Measurements from ENCODE around the gene COLEC12. TPM values are rescaled to one million over a fixed set of nuclear protein-coding genes. Genes with fewer than 3 reads are reported as not detected.

Gene COLEC12
- total and polyA plus RNA-seq, 2 donors (not counting 3 experiments of a cell fraction or from before 2014, with no cell fraction given), result 8.0 to 17.1 TPM

- Histone ChIP-seq H2AFZ (ENCODE audit: low read depth, low read length) (no peak overlapping the region), H3K36me3 (ENCODE audit: control insufficient read depth in 2 of 2, extremely low read depth in 1 of 2, insufficient read depth in 2 of 2, low read length in 2 of 2) (no peaks in the 10 kb centered on the region), H3K9ac (replicated peaks; ENCODE audit: extremely low read depth, insufficient read depth, low read length) (no peak overlapping the region), H3K9me1 (replicated peaks; ENCODE audit: control insufficient read depth, extremely low read depth, insufficient read depth, low read length) (no peaks in the 10 kb centered on the region), H4K20me1 (replicated peaks; ENCODE audit: control insufficient read depth, extremely low read depth, insufficient read depth, low read length) (no peaks in the 10 kb centered on the region), H3K4me1 (ENCODE audit: control insufficient read depth, extremely low read depth, insufficient read depth, low read length) (peaks cover 14% of the 10 kb centered on the region), H3K27ac (ENCODE audit: insufficient read depth, low read depth, low read length) (no peak overlapping the region), H3K4me2 (ENCODE audit: insufficient read depth, low read length) (no peak overlapping the region), H3K27me3 (ENCODE audit: control insufficient read depth in 2 of 2, insufficient read depth in 2 of 2, low read length in 2 of 2) (no peaks in the 10 kb centered on the region), H3K9me3 (replicated peaks; ENCODE audit: control insufficient read depth, insufficient read depth, low read length) (no peaks in the 10 kb centered on the region), H3K79me2 (ENCODE audit: control insufficient read depth, insufficient read depth, low read length) (no peaks in the 10 kb centered on the region), H3K4me3 (replicated peaks in 1 of 3; ENCODE audit: insufficient read depth in 1 of 3, low read depth in 1 of 3, low read length in 3 of 3) (no peak overlapping the region)
- intact Hi-C loops (cut with micrococcal nuclease) (no loop called here), dilution Hi-C loops (cut with MboI; ENCODE audit: extremely low pct_ligation_motif_present, low sequenced_read_pairs) (no loop called here)
- ChIA-PET POLR2A (no interaction called here), CTCF (interaction anchor here (0.6 to 1.1 kb wide), 3 partner anchors 8 to 22 kb away, joined by 3 to 5 read pairs (median 3); no protein-coding TSS in a partner anchor)
- TF ChIP-seq POLR2A (IDR thresholded peaks at IDR 0.05; ENCODE audit: low read depth, low read length), result no peak
- TF ChIP-seq, protein P1, sequence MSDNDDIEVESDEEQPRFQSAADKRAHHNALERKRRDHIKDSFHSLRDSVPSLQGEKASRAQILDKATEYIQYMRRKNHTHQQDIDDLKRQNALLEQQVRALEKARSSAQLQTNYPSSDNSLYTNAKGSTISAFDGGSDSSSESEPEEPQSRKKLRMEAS (IDR thresholded peaks at IDR 0.05; ENCODE audit: insufficient read depth, insufficient read length), result no peak
- TF ChIP-seq JUN (IDR thresholded peaks at IDR 0.05; ENCODE audit: borderline replicate concordance, insufficient read depth, insufficient read length, low read depth), result no peak
- no peak for TF ChIP-seq POLR2AphosphoS5 (IDR thresholded peaks at IDR 0.05; ENCODE audit: insufficient read depth, low read depth, low read length)
- TF ChIP-seq FOS (IDR thresholded peaks at IDR 0.05; ENCODE audit: borderline replicate concordance, insufficient read depth, low read length), result no peak
- TF ChIP-seq, protein P2, sequence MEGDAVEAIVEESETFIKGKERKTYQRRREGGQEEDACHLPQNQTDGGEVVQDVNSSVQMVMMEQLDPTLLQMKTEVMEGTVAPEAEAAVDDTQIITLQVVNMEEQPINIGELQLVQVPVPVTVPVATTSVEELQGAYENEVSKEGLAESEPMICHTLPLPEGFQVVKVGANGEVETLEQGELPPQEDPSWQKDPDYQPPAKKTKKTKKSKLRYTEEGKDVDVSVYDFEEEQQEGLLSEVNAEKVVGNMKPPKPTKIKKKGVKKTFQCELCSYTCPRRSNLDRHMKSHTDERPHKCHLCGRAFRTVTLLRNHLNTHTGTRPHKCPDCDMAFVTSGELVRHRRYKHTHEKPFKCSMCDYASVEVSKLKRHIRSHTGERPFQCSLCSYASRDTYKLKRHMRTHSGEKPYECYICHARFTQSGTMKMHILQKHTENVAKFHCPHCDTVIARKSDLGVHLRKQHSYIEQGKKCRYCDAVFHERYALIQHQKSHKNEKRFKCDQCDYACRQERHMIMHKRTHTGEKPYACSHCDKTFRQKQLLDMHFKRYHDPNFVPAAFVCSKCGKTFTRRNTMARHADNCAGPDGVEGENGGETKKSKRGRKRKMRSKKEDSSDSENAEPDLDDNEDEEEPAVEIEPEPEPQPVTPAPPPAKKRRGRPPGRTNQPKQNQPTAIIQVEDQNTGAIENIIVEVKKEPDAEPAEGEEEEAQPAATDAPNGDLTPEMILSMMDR (IDR thresholded peaks at IDR 0.05; ENCODE audit: extremely low read depth in 1 of 2, insufficient read depth in 1 of 2, low read depth in 1 of 2, low read length in 2 of 2), result no peak
- TF ChIP-seq MYC (IDR thresholded peaks at IDR 0.05; ENCODE audit: low read depth, low read length), result no peak
- no peak for TF ChIP-seq EZH2 (IDR thresholded peaks at IDR 0.05; ENCODE audit: borderline replicate concordance, low read depth, low read length, severe bottlenecking)
- no peak for TF ChIP-seq GATA2 (IDR thresholded peaks at IDR 0.05; ENCODE audit: insufficient read depth, insufficient read length, low read depth, low read length)
- FAIRE-seq (no peak), DNase-seq (ENCODE audit: low read depth, low spot score) (peak; percentile 38)
- no TSS peak for BruUV-seq (replicated peaks)
Observed at GRCh38 chr18:432791-433190, 67.7 kb downstream of the COLEC12 start.
